Measurements from ENCODE around the gene EPS8L1. TPM values are rescaled to one million over a fixed set of nuclear protein-coding genes. Genes with fewer than 3 reads are reported as not detected.

Gene EPS8L1
- total RNA-seq, 2 donors from 2014 or later = 29.4 to 52.8 TPM

GRCh38 chr19:55109527-55110291 lies 34.0 kb downstream of the EPS8L1 start:
- TF ChIP-seq, protein P1, sequence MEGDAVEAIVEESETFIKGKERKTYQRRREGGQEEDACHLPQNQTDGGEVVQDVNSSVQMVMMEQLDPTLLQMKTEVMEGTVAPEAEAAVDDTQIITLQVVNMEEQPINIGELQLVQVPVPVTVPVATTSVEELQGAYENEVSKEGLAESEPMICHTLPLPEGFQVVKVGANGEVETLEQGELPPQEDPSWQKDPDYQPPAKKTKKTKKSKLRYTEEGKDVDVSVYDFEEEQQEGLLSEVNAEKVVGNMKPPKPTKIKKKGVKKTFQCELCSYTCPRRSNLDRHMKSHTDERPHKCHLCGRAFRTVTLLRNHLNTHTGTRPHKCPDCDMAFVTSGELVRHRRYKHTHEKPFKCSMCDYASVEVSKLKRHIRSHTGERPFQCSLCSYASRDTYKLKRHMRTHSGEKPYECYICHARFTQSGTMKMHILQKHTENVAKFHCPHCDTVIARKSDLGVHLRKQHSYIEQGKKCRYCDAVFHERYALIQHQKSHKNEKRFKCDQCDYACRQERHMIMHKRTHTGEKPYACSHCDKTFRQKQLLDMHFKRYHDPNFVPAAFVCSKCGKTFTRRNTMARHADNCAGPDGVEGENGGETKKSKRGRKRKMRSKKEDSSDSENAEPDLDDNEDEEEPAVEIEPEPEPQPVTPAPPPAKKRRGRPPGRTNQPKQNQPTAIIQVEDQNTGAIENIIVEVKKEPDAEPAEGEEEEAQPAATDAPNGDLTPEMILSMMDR (conservative IDR thresholded peaks at IDR 0.05) = no peak
- no peak overlapping the region for H3K4me3 Mint-ChIP-seq
- H3K27me3 ChIP-seq (ENCODE audit: control insufficient read depth, insufficient read depth, low read length, poor library complexity, severe bottlenecking) = no peaks in the 10 kb centered on the region
- H3K36me3 ChIP-seq (ENCODE audit: control insufficient read depth, insufficient read depth, low read length) = peaks cover 8% of the 10 kb centered on the region
- H3K9me3 ChIP-seq (ENCODE audit: control insufficient read depth, low read length) = no peaks in the 10 kb centered on the region
- H3K9me3 Mint-ChIP-seq = no peaks in the 10 kb centered on the region
- no peak overlapping the region for H3K27ac ChIP-seq (ENCODE audit: low read depth, low read length)
- no peak overlapping the region for H3K4me3 ChIP-seq (ENCODE audit: low read length)
- H3K9ac ChIP-seq (ENCODE audit: extremely low read depth, low read length, poor library complexity, severe bottlenecking) = no peak overlapping the region
- no peak for DNase-seq
- 91 to 92% methylated on average over 19 to 20 of the region's 20 CpGs for WGBS, 2 experiments (ENCODE audit: insufficient coverage in 1 of 2, insufficient read length in 1 of 2)
- H3K27ac Mint-ChIP-seq = no peak overlapping the region
- H3K4me1 ChIP-seq (ENCODE audit: control insufficient read depth, insufficient read depth, low read length) = no peaks in the 10 kb centered on the region
- H3K36me3 Mint-ChIP-seq (ENCODE audit: low read depth) = peaks cover 26% of the 10 kb centered on the region
- no peaks in the 10 kb centered on the region for H3K27me3 Mint-ChIP-seq (ENCODE audit: insufficient read depth)
- H3K4me1 Mint-ChIP-seq = no peaks in the 10 kb centered on the region

DNA sequence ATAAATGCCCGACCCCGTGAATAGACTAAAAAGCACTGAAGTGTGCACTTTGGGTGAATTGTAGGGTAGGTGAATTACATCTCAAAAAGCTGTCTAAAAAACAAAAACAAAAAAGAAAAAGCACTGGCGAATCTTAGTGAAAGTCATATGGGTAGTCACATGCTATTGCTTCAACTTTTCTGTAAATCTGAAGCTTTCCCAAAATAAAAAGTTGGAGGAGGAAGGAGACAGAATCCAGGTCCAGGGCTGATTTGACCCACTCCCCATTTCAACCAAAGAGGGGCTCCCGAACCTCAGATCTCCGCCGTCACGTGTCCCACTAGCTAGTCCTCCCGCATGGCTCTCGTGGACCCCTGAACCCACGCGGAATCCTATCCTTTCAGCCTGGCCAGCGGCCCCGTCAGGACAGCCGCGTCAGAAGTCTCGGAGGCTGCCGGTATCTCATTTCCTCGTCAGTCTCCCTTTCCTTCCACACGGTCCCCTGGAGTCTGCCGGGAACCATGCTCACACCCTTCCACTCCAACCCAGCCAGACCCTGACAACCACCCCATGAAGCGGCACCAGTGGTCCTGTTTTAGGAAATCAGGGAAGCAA lies 35.7 kb downstream of the EPS8L1 start:
- no peak for DNase-seq
- H3K27me3 Mint-ChIP-seq (ENCODE audit: insufficient read depth) = no peaks in the 10 kb centered on the region
- Histone ChIP-seq H3K4me1 (ENCODE audit: control insufficient read depth, insufficient read depth, low read length) (no peaks in the 10 kb centered on the region), H3K9me3 (ENCODE audit: control insufficient read depth, low read length) (no peaks in the 10 kb centered on the region), H3K9ac (ENCODE audit: extremely low read depth, low read length, poor library complexity, severe bottlenecking) (no peak overlapping the region), H3K36me3 (ENCODE audit: control insufficient read depth, insufficient read depth, low read length) (peaks cover 8% of the 10 kb centered on the region), H3K4me3 (ENCODE audit: low read length) (no peak overlapping the region), H3K27me3 (ENCODE audit: control insufficient read depth, insufficient read depth, low read length, poor library complexity, severe bottlenecking) (no peaks in the 10 kb centered on the region), H3K27ac (ENCODE audit: low read depth, low read length) (no peak overlapping the region)
- no peaks in the 10 kb centered on the region for H3K9me3 Mint-ChIP-seq
- H3K27ac Mint-ChIP-seq = no peak overlapping the region
- peaks cover 13% of the 10 kb centered on the region for H3K4me1 Mint-ChIP-seq
- peaks cover 23% of the 10 kb centered on the region for H3K36me3 Mint-ChIP-seq (ENCODE audit: low read depth)
- WGBS, 2 experiments (ENCODE audit: insufficient coverage in 1 of 2, insufficient read length in 1 of 2) = 96 to 100% methylated on average over 5 to 21 of the region's 21 CpGs
- TF ChIP-seq, protein P1 (conservative IDR thresholded peaks at IDR 0.05) = no peak
- no peak overlapping the region for H3K4me3 Mint-ChIP-seq

DNA sequence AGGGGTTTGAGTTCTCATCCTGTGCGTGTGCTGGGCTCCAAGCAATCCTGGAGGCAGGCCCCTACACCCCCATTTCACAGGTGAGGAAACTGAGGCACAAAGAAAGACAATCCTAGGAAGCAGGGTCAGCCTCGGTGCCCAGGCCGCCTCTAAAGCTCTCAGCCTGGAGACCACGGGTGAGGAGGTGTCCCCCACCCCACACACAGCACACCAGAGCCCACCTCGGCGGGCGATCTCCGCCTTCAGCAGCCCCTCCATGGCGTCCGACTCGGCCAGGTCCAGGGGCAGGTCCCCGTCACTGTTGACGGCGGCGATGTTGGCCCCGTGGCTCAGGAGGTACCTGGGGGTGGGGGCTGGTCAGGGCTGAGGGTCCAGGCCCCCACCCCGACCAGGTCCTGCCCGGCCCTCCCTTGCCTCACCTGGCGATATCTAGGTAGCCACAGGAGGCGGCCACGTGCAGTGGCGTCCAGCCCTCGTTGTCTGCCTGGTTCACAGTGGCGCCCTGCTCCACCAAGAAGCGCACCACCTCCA lies 36.6 kb downstream of the EPS8L1 start:
- Histone ChIP-seq H3K4me3 (ENCODE audit: low read length) (no peak overlapping the region), H3K9ac (ENCODE audit: extremely low read depth, low read length, poor library complexity, severe bottlenecking) (no peak overlapping the region), H3K27me3 (ENCODE audit: control insufficient read depth, insufficient read depth, low read length, poor library complexity, severe bottlenecking) (no peaks in the 10 kb centered on the region), H3K4me1 (ENCODE audit: control insufficient read depth, insufficient read depth, low read length) (no peaks in the 10 kb centered on the region), H3K9me3 (ENCODE audit: control insufficient read depth, low read length) (no peaks in the 10 kb centered on the region), H3K27ac (ENCODE audit: low read depth, low read length) (no peak overlapping the region), H3K36me3 (ENCODE audit: control insufficient read depth, insufficient read depth, low read length) (peaks cover 8% of the 10 kb centered on the region)
- 93 to 97% methylated on average over 16 to 25 of the region's 25 CpGs for WGBS, 2 experiments (ENCODE audit: insufficient coverage in 1 of 2, insufficient read length in 1 of 2)
- Mint-ChIP-seq H3K27ac (no peak overlapping the region), H3K36me3 (ENCODE audit: low read depth) (peaks cover 18% of the 10 kb centered on the region), H3K4me3 (no peak overlapping the region), H3K9me3 (no peaks in the 10 kb centered on the region), H3K27me3 (ENCODE audit: insufficient read depth) (no peaks in the 10 kb centered on the region), H3K4me1 (peaks cover 18% of the 10 kb centered on the region)
- no peak for DNase-seq
- TF ChIP-seq, protein P1 (conservative IDR thresholded peaks at IDR 0.05) = no peak

Measured in endodermal cell (in vitro differentiated cells).